ENCODE data around the gene TMEM125.

The TMEM125 gene

GRCh38 chr1:43274125-43274803, 4.5 kb downstream of the TMEM125 start:
- Mint-ChIP-seq H3K9me3 (peaks cover 12% of the 10 kb centered on the region), H3K4me1 (peaks cover 39% of the 10 kb centered on the region), H3K36me3 (peaks cover 14% of the 10 kb centered on the region), H3K4me3 (peak overlapping the region; percentile 14), H3K27me3 (peaks cover 63% of the 10 kb centered on the region), H3K27ac (peak overlapping the region; percentile 97)
- DNase-seq, result peak; percentile 74
- CTCF ChIA-PET, result no interaction called here

- no peak for DNase-seq
- CTCF ChIA-PET, result no interaction called here
- peaks cover 14% of the 10 kb centered on the region for H3K36me3 Mint-ChIP-seq
- H3K27me3 Mint-ChIP-seq, result peaks cover 61% of the 10 kb centered on the region
- H3K9me3 Mint-ChIP-seq, result peaks cover 12% of the 10 kb centered on the region
- no peak overlapping the region for H3K4me3 Mint-ChIP-seq
- peak overlapping the region; percentile 97 for H3K27ac Mint-ChIP-seq
- H3K4me1 Mint-ChIP-seq, result peaks cover 38% of the 10 kb centered on the region
Measured at GRCh38 chr1:43274804-43275180, 5.0 kb downstream of the TMEM125 start.

- H3K36me3 Mint-ChIP-seq, result peaks cover 14% of the 10 kb centered on the region
- H3K27ac Mint-ChIP-seq, result no peak overlapping the region
- peak; percentile 16 for DNase-seq
- CTCF ChIA-PET, result no interaction called here
- H3K4me1 Mint-ChIP-seq, result peaks cover 29% of the 10 kb centered on the region
- peaks cover 12% of the 10 kb centered on the region for H3K9me3 Mint-ChIP-seq
- peaks cover 55% of the 10 kb centered on the region for H3K27me3 Mint-ChIP-seq
- H3K4me3 Mint-ChIP-seq, result no peak overlapping the region
Measured at GRCh38 chr1:43275826-43276620, 6.2 kb downstream of the TMEM125 start.

- peak; percentile 5 for DNase-seq
- H3K9me3 Mint-ChIP-seq, result peaks cover 12% of the 10 kb centered on the region
- H3K27me3 Mint-ChIP-seq, result peaks cover 49% of the 10 kb centered on the region
- CTCF ChIA-PET, result no interaction called here
- H3K27ac Mint-ChIP-seq, result no peak overlapping the region
- H3K4me3 Mint-ChIP-seq, result no peak overlapping the region
- H3K36me3 Mint-ChIP-seq, result peaks cover 14% of the 10 kb centered on the region
- H3K4me1 Mint-ChIP-seq, result peaks cover 24% of the 10 kb centered on the region
Measured at GRCh38 chr1:43276673-43277072, 6.9 kb downstream of the TMEM125 start.

- Mint-ChIP-seq H3K27ac (no peak overlapping the region), H3K36me3 (peaks cover 14% of the 10 kb centered on the region), H3K4me3 (no peak overlapping the region), H3K4me1 (peaks cover 24% of the 10 kb centered on the region), H3K27me3 (peaks cover 42% of the 10 kb centered on the region), H3K9me3 (peaks cover 12% of the 10 kb centered on the region)
- peak; percentile 14 for DNase-seq
- CTCF ChIA-PET, result no interaction called here
Measured at GRCh38 chr1:43277116-43277876, 7.5 kb downstream of the TMEM125 start.

GRCh38 chr1:43279161-43279560, 9.4 kb downstream of the TMEM125 start:
- peaks cover 10% of the 10 kb centered on the region for H3K9me3 Mint-ChIP-seq
- peaks cover 38% of the 10 kb centered on the region for H3K27me3 Mint-ChIP-seq
- H3K36me3 Mint-ChIP-seq, result peaks cover 12% of the 10 kb centered on the region
- CTCF ChIA-PET, result no interaction called here
- no peak overlapping the region for H3K4me3 Mint-ChIP-seq
- peaks cover 20% of the 10 kb centered on the region for H3K4me1 Mint-ChIP-seq
- DNase-seq, result no peak
- no peak overlapping the region for H3K27ac Mint-ChIP-seq

- peaks cover 15% of the 10 kb centered on the region for H3K4me1 Mint-ChIP-seq
- CTCF ChIA-PET, result no interaction called here
- H3K27ac Mint-ChIP-seq, result no peak overlapping the region
- peaks cover 7% of the 10 kb centered on the region for H3K36me3 Mint-ChIP-seq
- peaks cover 5% of the 10 kb centered on the region for H3K9me3 Mint-ChIP-seq
- DNase-seq, result no peak
- no peak overlapping the region for H3K4me3 Mint-ChIP-seq
- peaks cover 37% of the 10 kb centered on the region for H3K27me3 Mint-ChIP-seq
Measured at GRCh38 chr1:43279666-43280065, 9.9 kb downstream of the TMEM125 start.

- no peaks in the 10 kb centered on the region for H3K36me3 Mint-ChIP-seq
Measured at GRCh38 chr1:43280692-43281091, 10.9 kb downstream of the TMEM125 start.

GRCh38 chr1:43282220-43283195, 12.7 kb downstream of the TMEM125 start:
- CTCF ChIA-PET, result no interaction called here
- no peak overlapping the region for H3K27ac Mint-ChIP-seq

More at GRCh38 chr1:43280692-43281091, 10.9 kb downstream of the TMEM125 start:
- Mint-ChIP-seq H3K4me1 (peaks cover 5% of the 10 kb centered on the region), H3K27ac (no peak overlapping the region), H3K27me3 (peaks cover 38% of the 10 kb centered on the region), H3K9me3 (no peaks in the 10 kb centered on the region), H3K4me3 (no peak overlapping the region)
- no peak for DNase-seq
- CTCF ChIA-PET, result interaction anchor here (0.6 to 1.5 kb wide), 2 partner anchors 10 to 818 kb away, joined by 4 to 5 read pairs; partner anchors contain the start of gene CCDC30

GRCh38 chr1:43284065-43284464, 14.3 kb downstream of the TMEM125 start:
- peak; percentile 12 for DNase-seq
- Mint-ChIP-seq H3K9me3 (no peaks in the 10 kb centered on the region), H3K4me3 (no peak overlapping the region), H3K36me3 (no peaks in the 10 kb centered on the region), H3K4me1 (no peaks in the 10 kb centered on the region), H3K27ac (no peak overlapping the region), H3K27me3 (peaks cover 38% of the 10 kb centered on the region)
- CTCF ChIA-PET, result no interaction called here

More at GRCh38 chr1:43282220-43283195, 12.7 kb downstream of the TMEM125 start:
- Mint-ChIP-seq H3K9me3 (no peaks in the 10 kb centered on the region), H3K27me3 (peaks cover 42% of the 10 kb centered on the region), H3K4me1 (no peaks in the 10 kb centered on the region), H3K4me3 (no peak overlapping the region), H3K36me3 (no peaks in the 10 kb centered on the region)
- DNase-seq, result no peak

- Mint-ChIP-seq H3K27ac (no peak overlapping the region), H3K36me3 (no peaks in the 10 kb centered on the region), H3K4me3 (no peak overlapping the region), H3K4me1 (no peaks in the 10 kb centered on the region), H3K9me3 (no peaks in the 10 kb centered on the region), H3K27me3 (peaks cover 34% of the 10 kb centered on the region)
- CTCF ChIA-PET, result no interaction called here
- DNase-seq, result no peak
Measured at GRCh38 chr1:43284546-43285110, 14.8 kb downstream of the TMEM125 start.

- Mint-ChIP-seq H3K27me3 (peaks cover 27% of the 10 kb centered on the region), H3K27ac (peak within 1 kb of the TSS; percentile 31), H3K9me3 (no peaks in the 10 kb centered on the region), H3K36me3 (no peaks in the 10 kb centered on the region), H3K4me1 (no peaks in the 10 kb centered on the region), H3K4me3 (no peak within 1 kb of the TSS)
- no peak for DNase-seq
- CTCF ChIA-PET, result no interaction called here
Measured at GRCh38 chr1:43285269-43285990, 15.6 kb downstream of the TMEM125 start, which contains the start of gene C1orf210. Gene C1orf210 (minus strand): TSS chr1:43285581. CDS start chr1:43283270, 2,311 bp downstream.

GRCh38 chr1:43286115-43286514, 16.3 kb downstream of the TMEM125 start:
- Mint-ChIP-seq H3K9me3 (no peaks in the 10 kb centered on the region), H3K4me3 (no peak overlapping the region), H3K4me1 (no peaks in the 10 kb centered on the region), H3K36me3 (no peaks in the 10 kb centered on the region), H3K27me3 (peaks cover 27% of the 10 kb centered on the region), H3K27ac (no peak overlapping the region)
- DNase-seq, result no peak
- CTCF ChIA-PET, result no interaction called here
